Measurements from ENCODE around the gene RPP38. TPM values are rescaled to one million over a fixed set of nuclear protein-coding genes. Genes with fewer than 3 reads are reported as not detected.

RPP38 gene
- total and polyA plus RNA-seq, 2 of the 4 experiments (the other 2 are of a cell fraction) = 12.4 to 19.0 TPM

DNA sequence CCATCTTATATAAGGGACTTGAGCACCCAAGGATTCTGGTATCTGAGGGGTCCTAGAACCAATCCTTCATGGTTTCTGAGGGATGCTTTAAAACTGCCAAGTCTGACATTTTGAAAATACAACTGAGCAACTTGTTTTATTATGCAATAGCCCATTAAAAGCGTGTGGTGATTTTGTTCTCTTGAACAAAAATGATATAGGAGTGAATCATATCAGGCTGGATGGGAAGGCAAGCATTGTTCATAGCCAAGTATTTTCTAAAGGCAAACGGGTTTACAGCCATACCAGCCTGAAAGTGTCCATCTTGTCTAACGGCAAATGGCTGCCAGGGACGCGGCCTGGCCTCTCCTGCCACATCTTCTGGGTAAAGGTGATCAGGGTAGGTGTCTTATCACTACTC, 23.4 kb downstream of the RPP38 start:
- POLR2A ChIA-PET (ENCODE audit: unreplicated experiment) = no interaction called here
- in situ Hi-C loops (cut with MboI; ENCODE audit: low sequenced_read_pairs) = no loop called here
- Histone ChIP-seq H2BK20ac (ENCODE audit: low read depth, low read length) (no peak overlapping the region), H3K9ac (ENCODE audit: low read depth, low read length) (no peak overlapping the region), H2AFZ (replicated peaks; ENCODE audit: low read length, poor library complexity) (no peak overlapping the region), H3K23ac (ENCODE audit: low read depth, low read length) (no peak overlapping the region), H3K27ac (ENCODE audit: insufficient read depth, low read length) (no peak overlapping the region), H3K4me3 (ENCODE audit: insufficient read depth, low read depth, low read length) (no peak overlapping the region), H4K20me1 (ENCODE audit: insufficient read depth, low read length) (no peaks in the 10 kb centered on the region), H3K4ac (ENCODE audit: low read depth, low read length) (no peak overlapping the region), H2AK9ac (replicated peaks; ENCODE audit: low read depth, low read length, poor library complexity) (no peak overlapping the region), H3K9me3 (ENCODE audit: control insufficient read depth, insufficient read depth, low read length) (no peaks in the 10 kb centered on the region), H3K36me3 (ENCODE audit: control insufficient read depth, insufficient read depth, low read length) (peaks cover 12% of the 10 kb centered on the region), H4K91ac (ENCODE audit: insufficient read depth, low read depth, low read length) (no peak overlapping the region), H2BK5ac (ENCODE audit: low read depth, low read length, poor library complexity, severe bottlenecking) (no peak overlapping the region), H4K8ac (ENCODE audit: low read depth in 2 of 2, low read length in 2 of 2) (no peak overlapping the region), H2AK5ac (ENCODE audit: low read depth, low read length) (no peak overlapping the region), H2BK15ac (ENCODE audit: low read depth, low read length) (no peak overlapping the region), H3K27me3 (ENCODE audit: control insufficient read depth, insufficient read depth, low read length) (no peaks in the 10 kb centered on the region), H3K14ac (replicated peaks; ENCODE audit: low read depth, low read length) (no peak overlapping the region), H3K4me1 (ENCODE audit: control insufficient read depth, insufficient read depth, low read length) (peaks cover 7% of the 10 kb centered on the region), H4K5ac (ENCODE audit: low read depth, low read length) (no peak overlapping the region), H3K9me1 (ENCODE audit: insufficient read depth, low read length) (peaks cover 4% of the 10 kb centered on the region; the same call in 1 of the 2 replicates), H3K79me1 (ENCODE audit: low read depth in 1 of 2, low read length in 2 of 2) (peaks cover 2 to 15% of the 10 kb centered on the region in 2 experiments; a peak in 3 of 4 replicates), H3K18ac (ENCODE audit: low read depth, low read length) (no peak overlapping the region), H3K56ac (ENCODE audit: extremely low read depth, insufficient read depth, low read length) (no peak overlapping the region), H2BK120ac (ENCODE audit: low read depth, low read length) (no peak overlapping the region), H3K4me2 (ENCODE audit: low read depth, low read length) (no peak overlapping the region)
- TF ChIP-seq MXI1 (IDR thresholded peaks at IDR 0.05; ENCODE audit: borderline replicate concordance, low read depth, low read length) = no peak
- peak; percentile 90 for TF ChIP-seq CEBPB (IDR thresholded peaks at IDR 0.05; ENCODE audit: low read depth, low read length)
- peak; percentile 49 for ATAC-seq (ENCODE audit: low read depth)
- dilution Hi-C loops (cut with HindIII; ENCODE audit: low sequenced_read_pairs, unreplicated experiment) = no loop called here
- no TSS peak for BruUV-seq (replicated peaks)
- WGBS, 2 experiments (ENCODE audit: extremely low coverage in 2 of 2, insufficient read length in 1 of 2) = no CpG with 5 or more reads among the region's 5 CpGs
- DNase-seq = peak; percentile 79
- CTCF ChIA-PET = no interaction called here
- intact Hi-C loops (cut with micrococcal nuclease) = no loop called here
